Heart right ventricle (tissue), 16 donors: ENCODE measurements around the gene WASF2. TPM values are rescaled to one million over a fixed set of nuclear protein-coding genes. Genes with fewer than 3 reads are reported as not detected.
A peak's percentile ranks its signal among the peaks of the same experiment; 100 is the strongest.

Source experiments
- ATAC-seq, 8 donors: fragments of 200-7000 bp; cut with Tn5 transposase; one replicate each; pipeline ENCODE4 v1.9.1; 2020; ENCODE audit warnings: mild to moderate bottlenecking in 8 of 8, moderate library complexity in 8 of 8, moderate number of reproducible peaks in 1 of 8
- DNase-seq, 2 donors: peaks; one replicate each; pipeline ENCODE4 v3.0.0-alpha.2; 2020
- H3K27ac ChIP-seq, 10 donors: fragments of 200-600 bp; sonication (generic) in 2 of 10; one replicate each; pipeline versions ENCODE4 v1.5.0 to v1.8.0; 2020 to 2022; ENCODE audit warnings: mild to moderate bottlenecking in 3 of 10
- H3K27me3 ChIP-seq, 7 donors: fragments of 200-600 bp; one replicate each; pipeline ENCODE4 v1.8.0; 2021 to 2022; ENCODE audit warnings: mild to moderate bottlenecking in 2 of 7
- H3K36me3 ChIP-seq, 9 donors: fragments of 200-600 bp; sonication (generic) in 1 of 9; one replicate each; pipeline versions ENCODE4 v1.5.0 to v1.8.0; 2020 to 2022; ENCODE audit warnings: mild to moderate bottlenecking in 2 of 9
- H3K4me1 ChIP-seq, 9 donors: fragments of 200-600 bp; sonication (generic) in 1 of 9; one replicate each; pipeline versions ENCODE4 v1.5.0 to v1.8.0; 2020 to 2022; ENCODE audit warnings: mild to moderate bottlenecking in 4 of 9
- H3K4me3 ChIP-seq, 10 donors: fragments of 200-600 bp; sonication (generic) in 2 of 10; one replicate each; pipeline versions ENCODE4 v1.5.0 to v1.8.0; 2020 to 2022; ENCODE audit warnings: mild to moderate bottlenecking in 7 of 10, moderate library complexity in 2 of 10
- H3K9me3 ChIP-seq, 11 donors: fragments of 200-600 bp in 10 of 11; sonication (generic) in 2 of 11; one replicate each; pipeline versions ENCODE4 v1.5.0 to v1.8.0; 2013 to 2022; ENCODE audit warnings: mild to moderate bottlenecking in 2 of 11, control low read depth in 1 of 11, moderate library complexity in 1 of 11
- CTCF ChIP-seq, 9 donors: fragments of 200-600 bp; sonication (generic) in 2 of 9; IDR thresholded peaks; one replicate each; pipeline versions ENCODE4 v1.5.0 to v1.8.0; 2021 to 2022; ENCODE audit warnings: antibody characterized with exemption in 9 of 9, mild to moderate bottlenecking in 5 of 9, moderate library complexity in 1 of 9
- WGBS, 2 donors: extraction: QIAGEN DNeasy Blood & Tissue Kit; methylation state at CpG; one replicate each; pipeline ENCODE4 v1.1.7; 2013; ENCODE audit warnings: inconsistent platforms in 1 of 2; 5-methylcytosine and 5-hydroxymethylcytosine counted together
- intact Hi-C, 10 donors: fragments of 100-400 bp; cut with DNase I; formaldehyde crosslinking; loops; one replicate each; pipeline versions ENCODE4 v1.11.1 to v1.14.2; 2022
- polyA plus RNA-seq, 2 donors: library from polyadenylated mRNA; stranded (reverse); fragments of 200-250 nt; gene quantifications; one replicate each; pipeline ENCODE4 v1.2.3, GENCODE V29; 2013
- total RNA-seq, 10 donors: library from RNA; stranded (reverse); fragmentation: NEBNext Ultra II Directional in 3 of 10; extraction: Animal tissue kit (Norgen Biotek cat#: 25700) in 3 of 10; gene quantifications; one replicate each; pipeline versions ENCODE4 v1.2.1 to v1.2.4, GENCODE V29; 2021 to 2023
- donor health status: Arrhythmogenic right ventricular cardiomyopathy.
- donor health status: ischemic (EF 13 %, LVEDD 7.1; RV severe dilation, severe dysfunction).
- donor health status: healthy with polysubstance abuse.
- donor health status: DM: no; HTN: yes; CAD: no.
- donor health status: DM: no; HTN: no; CAD: no.
- donor health status: ischemic (EF 25% LVEDD 6.9; RV normal size, moderate dysfunction).
- donor health status: ischemic (EF 25% LVEDD 5.7; RV mildly dilated, moderate dysfunction).
- donor health status: healthy.
- donor health status: DM: yes; HTN: yes; CAD: no.
- donor health status: Ischemic cardiomyopathy.
- donor health status: ischemic (EF 35%, LVEDD 5.7; RV mildly dilated, moderate dysfunction).
- donor health status: nonischemic (EF 11% LVEDD 7.7; RV severe dilation, severe dysfunction).
- donor health status: DM: yes; HTN: yes; CAD: no.
- donor health status: PGD.
- donor health status: ischemic (EF 29% LVEDD 5.4; RV normal size, mild dysfunction).
- donor health status: nonischemic (EF 23%, LVEDD 6.1; RV moderate dilation, normal function).

Gene WASF2
- total and polyA plus RNA-seq, 12 donors, result 19.6 to 75.4 (median 50.5) TPM

GRCh38 chr1:27364696-27365371 is 125.1 kb downstream of the WASF2 start:
- H3K4me3 ChIP-seq, result peak overlapping the region; percentile 45 to 90 (median 77)
- 76 to 81% methylated on average over 11 of the region's 11 CpGs for WGBS, 2 donors
- H3K27me3 ChIP-seq, result no peaks in the 10 kb centered on the region
- H3K36me3 ChIP-seq, result peaks cover 6 to 50% (median 35%) of the 10 kb centered on the region in 9 donors
- DNase-seq, result no peak
- no peak for ATAC-seq
- peak overlapping the region in 9 of 10 donors; percentile 97 to 100 (median 98) for H3K27ac ChIP-seq
- peaks cover 25 to 61% (median 45%) of the 10 kb centered on the region in 9 donors for H3K4me1 ChIP-seq
- TF ChIP-seq CTCF (IDR thresholded peaks at IDR 0.05), result no peak
- no peaks in the 10 kb centered on the region for H3K9me3 ChIP-seq
- intact Hi-C loops, result loop anchor here in 3 of 10 donors (5.0 kb wide), 2 partner anchors 38 to 43 kb away; partner anchors contain the start of gene TMEM222 (in 2 of the 3)

- TF ChIP-seq CTCF (IDR thresholded peaks at IDR 0.05), result no peak
Observed at GRCh38 chr1:27363766-27364695, 125.9 kb downstream of the WASF2 start.

GRCh38 chr1:27361553-27361952 is 128.4 kb downstream of the WASF2 start:
- ATAC-seq (no peak), DNase-seq (no peak)
- TF ChIP-seq CTCF (IDR thresholded peaks at IDR 0.05), result no peak
- intact Hi-C loops, result loop anchor here in 1 of 10 donors (5.0 kb wide), 1 partner anchor 34 kb away; no protein-coding TSS in a partner anchor
- WGBS, 2 donors, result 95 to 98% methylated on average over 8 of the region's 8 CpGs
- Histone ChIP-seq H3K27me3 (no peaks in the 10 kb centered on the region), H3K9me3 (no peaks in the 10 kb centered on the region), H3K4me1 (peaks cover 12 to 42% (median 22%) of the 10 kb centered on the region in 9 donors), H3K27ac (no peak overlapping the region), H3K4me3 (no peak overlapping the region), H3K36me3 (peaks cover 11 to 83% (median 61%) of the 10 kb centered on the region in 9 donors)

More at GRCh38 chr1:27363766-27364695, 125.9 kb downstream of the WASF2 start:
- Histone ChIP-seq H3K36me3 (peaks cover 6 to 58% (median 42%) of the 10 kb centered on the region in 9 donors), H3K4me3 (peak overlapping the region in 6 of 10 donors; percentile 59 to 90 (median 78)), H3K27me3 (no peaks in the 10 kb centered on the region), H3K4me1 (peaks cover 25 to 55% (median 38%) of the 10 kb centered on the region in 9 donors), H3K27ac (peak overlapping the region in 3 of 10 donors; percentile 97 to 100 (median 99)), H3K9me3 (no peaks in the 10 kb centered on the region)
- intact Hi-C loops, result loop anchor here in 1 of 10 donors (5.0 kb wide), 1 partner anchor 37 kb away; no protein-coding TSS in a partner anchor
- no peak for DNase-seq
- ATAC-seq, result no peak
- 89 to 91% methylated on average over 26 of the region's 26 CpGs for WGBS, 2 donors

GRCh38 chr1:27361044-27361402 is 128.9 kb downstream of the WASF2 start:
- H3K27ac ChIP-seq, result no peak overlapping the region
- ATAC-seq (no peak), DNase-seq (no peak)
- H3K4me1 ChIP-seq, result peaks cover 12 to 43% (median 22%) of the 10 kb centered on the region in 9 donors
- intact Hi-C loops, result loop anchor here in 1 of 10 donors (5.0 kb wide), 1 partner anchor 34 kb away; no protein-coding TSS in a partner anchor
- WGBS, 2 donors, result 87 to 88% methylated on average over 21 of the region's 21 CpGs
- no peak for TF ChIP-seq CTCF (IDR thresholded peaks at IDR 0.05)
- H3K36me3 ChIP-seq, result peaks cover 13 to 88% (median 64%) of the 10 kb centered on the region in 9 donors
- no peaks in the 10 kb centered on the region for H3K9me3 ChIP-seq
- peak overlapping the region in 4 of 10 donors; percentile 41 to 50 (median 46) for H3K4me3 ChIP-seq
- H3K27me3 ChIP-seq, result no peaks in the 10 kb centered on the region
